ENCODE data around the gene HOTAIR.

GRCh38 chr12:53980104-53980801, 5.5 kb upstream of the HOTAIR start:
- TF ChIP-seq LEF1 (IDR thresholded peaks at IDR 0.05; ENCODE audit: borderline replicate concordance) (no peak), FOXM1 (IDR thresholded peaks at IDR 0.05; ENCODE audit: borderline replicate concordance) (no peak), ARNT (IDR thresholded peaks at IDR 0.05) (no peak), FOXK2 (IDR thresholded peaks at IDR 0.05) (no peak)

Measured in HEK293T (cell line).